Stimulated activated CD4-positive, alpha-beta T cell treated with anti-CD3 and anti-CD28 coated beads, Interleukin-12 subunit alpha, Interleukin-12 subunit beta, amount 100 ng/mL, for 24 hours (primary cell): Measurements from ENCODE around the gene NTM.
A peak's percentile ranks its signal among the peaks of the same experiment; 100 is the strongest.

ENCODE experiments used
- DNase-seq, 2 experiments: peaks; one replicate each; pipeline ENCODE4 v3.0.0-alpha.2; 2020; ENCODE audit warnings: low read depth in 2 of 2

NTM gene

DNA sequence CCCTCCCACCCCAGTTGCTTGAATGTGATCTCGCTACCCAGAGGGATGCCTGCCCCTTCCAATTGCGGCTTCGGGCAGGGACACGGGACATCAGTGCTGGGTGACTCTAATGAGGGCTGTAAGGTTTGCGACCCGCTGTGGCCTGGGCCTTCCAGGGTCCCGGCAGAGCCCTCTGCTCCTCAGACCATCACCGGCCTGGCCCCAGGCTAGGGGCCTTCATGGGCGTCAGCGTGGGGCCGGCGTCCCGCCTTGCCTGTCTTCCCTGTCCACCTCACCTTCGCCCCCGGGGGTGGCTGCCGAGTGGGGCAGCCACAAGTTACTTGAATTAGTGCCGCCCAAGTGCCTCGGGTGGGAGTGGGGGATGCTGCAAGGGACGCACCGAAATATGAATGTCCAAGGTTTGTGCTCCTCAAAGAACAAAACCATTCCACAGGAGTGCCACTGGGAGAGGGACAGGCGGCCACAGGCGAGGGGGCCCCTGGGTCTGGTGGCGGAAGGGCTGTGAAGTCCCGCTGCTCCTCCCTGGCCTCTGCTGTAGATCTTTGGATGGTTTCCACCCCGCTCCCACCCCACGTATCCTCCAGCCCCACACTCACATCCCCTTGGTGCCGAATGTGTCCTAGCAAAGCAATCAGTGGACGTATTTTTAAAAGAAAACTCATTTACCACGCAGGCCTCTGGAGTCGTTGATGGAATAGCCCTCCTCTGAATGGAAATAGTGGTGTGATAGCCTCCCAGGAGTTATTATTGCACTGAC is 317.1 kb downstream of the NTM start:
- DNase-seq: no peak

DNA sequence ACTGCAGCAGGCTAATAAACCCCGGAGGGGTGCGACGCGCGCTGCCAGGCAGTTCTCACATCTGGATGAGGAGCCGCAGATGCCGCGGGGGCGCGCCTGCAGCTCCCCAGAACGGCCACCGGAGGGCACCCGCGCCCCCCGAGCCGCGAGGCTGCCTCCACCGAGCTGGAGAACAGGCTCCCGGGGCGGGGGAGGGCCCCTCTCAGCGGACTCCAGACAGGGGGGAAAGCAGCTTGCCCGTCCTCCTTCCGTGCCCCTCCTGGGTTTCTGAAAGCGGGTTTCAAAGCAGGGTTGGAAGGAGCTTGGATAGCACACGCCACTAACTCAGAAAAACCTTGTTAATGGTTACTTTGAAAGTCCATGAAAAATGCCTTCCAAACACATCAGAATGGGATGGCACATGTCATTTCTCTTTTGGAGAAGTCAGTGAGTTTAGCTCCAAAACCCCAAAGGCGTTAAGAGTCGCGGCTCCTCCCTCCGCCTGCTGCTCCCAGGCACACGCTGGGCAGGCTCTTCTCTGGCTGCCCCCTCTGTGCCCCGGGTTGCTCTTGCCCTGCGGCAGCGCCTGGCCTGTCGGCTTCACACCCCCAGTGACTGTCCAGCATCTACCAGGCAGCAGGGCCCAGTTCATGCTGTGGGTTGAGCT is 317.8 kb downstream of the NTM start:
- peak in 1 of 2 experiments; percentile 16 for DNase-seq

DNA sequence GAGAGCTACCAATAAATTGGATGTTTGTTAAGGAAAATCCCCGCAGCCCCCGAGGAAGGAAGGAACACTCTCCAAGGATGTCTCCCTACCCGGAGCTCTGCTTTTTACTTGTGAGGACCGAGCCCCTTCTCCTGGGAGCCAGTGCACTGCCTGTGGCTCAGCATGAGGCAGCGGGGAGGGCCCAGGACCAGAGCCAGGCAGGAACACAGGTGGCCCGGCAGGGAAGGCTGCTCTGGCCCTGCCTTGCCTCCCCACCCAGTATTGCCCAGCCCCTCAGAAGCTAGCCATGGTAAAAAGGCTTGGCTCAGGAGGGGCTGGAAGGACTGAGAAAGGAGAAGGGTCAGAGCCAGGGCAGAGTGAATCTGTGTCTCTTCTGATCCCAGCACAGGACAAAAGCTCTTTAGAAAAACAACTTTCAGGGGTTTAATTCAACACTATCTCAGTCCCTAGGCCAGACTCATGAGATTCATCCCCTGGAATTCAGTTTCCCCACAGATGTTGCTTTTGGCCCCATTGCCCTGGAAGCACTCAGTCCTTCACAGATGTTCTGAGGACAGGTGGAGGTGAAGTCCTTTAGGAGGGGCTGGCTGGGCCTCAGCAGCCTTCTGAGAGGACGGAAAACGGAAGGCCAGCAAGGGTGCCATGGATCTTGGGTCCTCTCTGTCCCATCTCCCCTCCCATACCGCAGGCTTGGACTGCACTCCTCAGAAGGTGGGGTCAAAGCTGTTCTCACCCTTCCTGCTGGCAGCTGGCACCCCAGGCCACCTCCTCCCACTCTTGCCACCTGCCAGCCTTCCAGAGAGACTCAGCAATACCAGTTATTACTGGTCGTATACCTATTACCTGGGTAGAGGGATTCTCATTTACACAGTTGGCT is 318.9 kb downstream of the NTM start:
- DNase-seq: no peak

DNA sequence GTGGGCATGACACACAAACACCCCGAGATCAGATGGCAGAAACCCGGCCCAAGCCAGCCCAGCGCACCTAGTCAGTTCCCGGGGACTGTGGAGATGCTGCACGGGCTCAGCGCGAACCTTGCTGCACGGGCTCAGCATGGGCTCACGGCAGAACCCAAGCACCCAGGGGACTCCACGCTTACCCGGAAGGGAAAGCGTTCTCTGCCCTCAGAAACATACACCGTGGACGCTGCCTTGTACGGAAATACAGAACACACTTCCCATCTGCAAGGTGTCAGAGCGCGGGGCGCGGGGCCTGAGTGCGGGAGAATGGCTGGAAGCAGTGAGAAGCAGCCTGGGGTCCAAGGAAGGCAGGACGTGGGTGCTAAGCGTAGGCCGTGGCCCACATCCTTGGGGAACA is 319.9 kb downstream of the NTM start:
- no peak for DNase-seq

DNA sequence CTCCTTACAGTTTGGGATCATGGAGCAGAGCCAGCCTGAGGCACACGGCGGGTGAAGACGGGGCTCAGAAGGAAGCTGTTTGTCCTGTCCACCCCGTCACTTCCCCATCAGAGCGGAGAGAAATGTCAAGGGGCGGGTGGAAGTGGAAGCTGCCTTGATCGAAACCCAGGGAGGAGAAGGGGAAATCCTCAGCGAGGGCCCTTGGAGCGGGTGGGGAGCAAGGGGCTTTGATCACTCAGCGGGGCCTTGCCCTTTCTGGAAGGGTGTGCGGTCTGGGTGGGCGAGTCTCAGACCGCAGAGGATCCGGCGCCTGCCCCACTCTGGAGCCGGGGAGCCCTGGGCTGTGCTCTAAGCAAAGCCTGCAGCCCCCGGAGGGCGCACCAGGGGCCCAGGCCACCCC is 320.4 kb downstream of the NTM start:
- no peak for DNase-seq

DNA sequence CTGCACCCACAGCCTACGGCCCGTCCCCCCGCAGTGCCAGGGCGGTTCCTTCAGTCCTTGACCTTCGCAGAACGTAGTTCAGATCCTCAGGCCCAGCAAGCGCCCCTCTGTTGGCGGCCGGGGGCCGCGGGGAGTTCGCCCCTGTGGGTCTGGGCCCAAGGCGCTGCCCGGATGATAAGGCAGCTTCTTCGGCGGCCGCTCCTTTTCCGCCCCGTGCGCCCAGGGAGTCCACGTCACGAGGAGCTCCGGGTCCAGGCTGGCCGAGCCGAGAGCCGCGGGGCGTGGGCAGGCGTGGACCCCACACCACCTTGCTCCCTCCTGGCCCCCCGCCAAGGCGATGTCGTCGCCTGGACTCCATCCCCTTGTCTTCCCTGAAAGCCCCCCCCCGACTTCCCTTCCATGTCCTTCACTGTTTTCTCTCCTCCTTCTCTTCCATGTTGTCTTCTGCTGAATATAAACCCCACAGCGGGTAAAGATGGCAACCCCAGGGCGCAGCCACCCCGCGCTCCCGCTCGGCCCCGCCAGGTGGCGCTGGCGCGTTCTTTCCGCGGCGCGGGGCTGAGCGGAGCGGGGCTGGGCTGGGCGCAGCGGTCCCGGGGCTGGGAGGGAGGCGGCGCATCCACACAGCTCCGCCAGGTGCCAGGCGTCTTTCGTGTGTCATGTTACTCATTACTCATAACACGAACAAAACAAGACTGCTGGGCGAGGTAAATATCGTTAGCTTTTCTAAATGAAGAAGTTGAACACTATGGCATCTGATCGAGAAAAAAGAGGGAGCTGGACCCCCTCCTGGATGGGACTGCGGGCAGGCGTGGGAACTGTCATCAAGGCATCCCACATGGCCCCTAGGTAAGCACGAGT is 321.0 kb downstream of the NTM start:
- DNase-seq: no peak

DNA sequence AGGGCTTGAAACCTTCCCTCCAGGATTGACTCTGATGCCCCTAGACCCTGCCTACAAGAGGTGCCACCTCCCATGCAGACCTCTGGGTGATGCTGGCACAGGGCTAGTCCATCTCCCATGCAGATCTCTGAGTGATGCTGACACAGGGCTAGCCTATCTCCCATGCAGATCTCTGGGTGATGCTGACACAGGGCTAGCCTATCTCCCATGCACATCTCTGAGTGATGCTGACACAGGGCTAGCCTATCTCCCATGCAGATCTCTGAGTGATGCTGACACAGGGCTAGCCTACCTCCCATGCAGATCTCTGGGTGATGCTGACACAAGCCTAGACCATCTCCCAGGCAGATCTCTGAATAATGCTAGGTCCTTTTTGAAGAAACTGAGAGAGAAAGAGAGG is 321.7 kb downstream of the NTM start:
- DNase-seq: no peak

DNA sequence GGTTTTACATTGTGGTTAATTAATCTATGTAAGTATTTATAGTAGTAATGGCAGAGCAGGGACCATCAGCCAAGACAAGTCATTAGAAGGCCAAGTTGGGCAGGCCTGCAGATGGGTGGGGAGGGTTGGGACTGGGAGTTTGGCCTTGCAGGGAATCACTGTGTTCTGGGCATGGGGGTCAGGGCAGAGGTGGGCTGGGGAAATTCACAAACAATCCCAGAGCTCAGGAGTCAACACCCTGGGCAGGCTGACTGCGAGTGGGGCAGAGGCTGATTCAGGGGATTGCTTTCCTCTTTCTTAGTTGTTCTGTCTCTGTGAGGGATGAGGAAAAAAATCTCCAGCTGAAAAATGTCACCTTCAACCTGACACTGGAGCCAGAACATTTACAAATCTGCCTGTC is 322.5 kb downstream of the NTM start:
- no peak for DNase-seq

DNA sequence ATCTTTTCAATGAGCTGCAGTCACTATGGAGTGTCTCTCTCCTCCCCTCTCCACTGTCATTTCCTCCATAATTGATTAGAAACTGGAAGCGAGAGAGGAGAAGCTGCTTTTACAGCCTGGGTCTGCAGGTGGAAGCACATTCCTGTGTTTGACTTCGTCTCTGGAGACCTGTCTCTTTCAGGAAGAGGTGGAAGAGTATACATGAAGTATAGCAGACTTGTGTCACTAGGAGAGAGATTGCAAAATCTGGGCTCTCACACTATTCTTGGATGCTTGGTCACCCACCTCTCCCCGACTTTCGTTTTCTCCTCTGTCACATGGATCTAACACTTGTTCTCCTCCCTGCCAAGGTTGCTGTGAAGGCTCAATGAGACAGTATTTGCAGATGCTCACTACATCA is 323.3 kb downstream of the NTM start:
- DNase-seq: no peak

DNA sequence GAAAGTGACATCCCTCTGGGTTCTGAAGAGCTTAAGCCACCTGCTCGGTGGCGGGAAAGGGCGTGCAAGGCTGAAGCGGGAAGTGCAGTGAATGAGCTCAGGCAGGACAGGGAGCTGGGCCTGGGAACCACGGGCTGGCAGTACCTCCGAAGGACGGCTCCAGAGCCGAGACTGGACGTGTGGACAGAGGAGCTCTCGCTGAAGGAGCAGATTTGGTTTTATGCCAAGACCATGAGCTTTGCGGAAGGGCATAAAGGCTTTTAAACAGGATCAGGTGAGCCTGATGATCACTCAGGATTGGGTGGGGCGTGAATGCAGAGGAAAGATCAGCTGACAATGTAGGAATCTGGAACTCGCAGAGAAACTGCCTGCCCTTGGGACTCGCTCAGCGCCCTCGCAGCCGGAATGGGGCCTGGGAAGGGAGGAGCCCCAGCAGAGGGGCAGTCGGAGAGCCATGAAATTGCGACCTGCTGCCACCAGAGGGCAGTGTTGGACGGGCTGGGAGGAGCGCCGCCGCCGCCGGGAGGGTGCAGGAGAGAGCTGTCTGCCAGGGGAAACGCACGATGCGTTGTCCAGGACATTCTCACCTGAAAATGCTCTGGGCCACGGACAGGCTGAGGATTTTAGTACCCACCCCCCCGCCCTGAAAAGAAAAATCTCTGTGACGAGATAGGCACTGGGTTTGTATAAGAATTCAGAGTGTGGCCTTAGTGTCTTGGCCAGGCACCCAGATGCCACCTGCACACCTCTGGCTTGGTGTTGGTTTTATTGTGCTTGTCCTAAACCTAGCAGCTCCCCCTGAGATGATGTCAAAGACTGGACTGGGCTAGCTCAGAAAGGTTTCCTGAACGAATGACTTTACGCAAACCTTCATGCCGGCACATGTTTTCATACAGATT is 324.4 kb downstream of the NTM start:
- DNase-seq: peak; percentile 41 to 57

DNA sequence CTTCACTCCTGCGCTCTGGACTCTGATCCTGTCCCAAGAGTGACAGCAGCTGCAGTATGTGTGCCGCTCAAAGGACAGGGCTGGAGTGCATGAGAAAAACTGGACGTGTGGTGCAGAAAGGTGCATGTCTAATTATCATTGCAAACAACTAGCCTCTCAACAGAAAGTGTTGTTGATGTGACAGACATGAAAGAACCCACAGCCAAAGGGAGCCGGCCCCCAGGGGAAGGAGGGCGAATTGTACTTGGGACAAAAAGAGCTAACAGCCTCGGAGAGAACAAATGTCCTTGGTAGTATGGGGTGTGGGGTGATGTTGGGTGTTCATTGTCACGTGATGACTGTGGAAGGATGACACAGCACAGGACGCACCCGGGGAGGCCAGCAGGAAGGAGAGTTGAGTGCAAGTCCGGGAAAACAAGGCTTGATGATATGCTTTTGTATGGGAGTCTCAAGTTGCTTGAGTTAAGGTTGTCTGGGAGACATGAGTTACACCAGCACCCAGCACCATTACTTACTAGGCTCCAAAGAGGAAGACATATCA is 325.5 kb downstream of the NTM start:
- no peak for DNase-seq

DNA sequence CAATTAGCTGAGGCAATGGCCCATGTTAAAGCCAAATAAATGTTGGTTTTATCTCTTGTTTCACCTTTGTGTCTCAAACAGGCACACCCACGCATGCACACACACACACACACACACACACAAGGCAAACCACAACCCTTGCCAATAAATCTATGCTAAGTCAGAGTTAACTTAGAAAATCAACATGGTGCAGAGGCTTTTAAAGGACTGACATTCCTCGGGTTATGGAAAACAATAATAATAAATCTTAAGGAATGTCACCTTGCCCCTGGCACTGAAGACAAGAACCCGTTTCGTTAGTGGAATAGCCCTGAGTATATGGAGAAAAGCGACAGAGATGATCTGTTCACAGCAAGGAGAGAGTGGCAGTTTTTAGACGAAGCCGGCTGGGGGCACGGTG is 326.3 kb downstream of the NTM start:
- no peak for DNase-seq

DNA sequence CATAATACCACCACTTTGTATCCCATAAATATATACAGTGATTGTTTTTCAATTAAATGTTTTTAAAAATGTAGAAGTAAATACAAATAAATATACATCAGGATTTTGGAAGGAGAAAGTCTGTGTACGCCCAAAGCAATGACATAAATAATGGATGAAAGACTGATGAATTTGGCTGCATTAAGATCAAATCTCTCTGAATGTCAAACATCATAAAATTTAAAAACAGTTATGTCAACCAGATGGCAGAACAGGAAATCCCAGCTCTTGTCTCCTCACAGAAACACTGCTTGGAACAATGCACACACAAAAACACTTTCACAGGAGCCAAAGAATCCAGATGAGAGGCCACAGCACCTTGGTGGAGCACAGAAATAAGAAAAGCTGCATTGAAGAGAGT is 332.9 kb downstream of the NTM start:
- no peak for DNase-seq

DNA sequence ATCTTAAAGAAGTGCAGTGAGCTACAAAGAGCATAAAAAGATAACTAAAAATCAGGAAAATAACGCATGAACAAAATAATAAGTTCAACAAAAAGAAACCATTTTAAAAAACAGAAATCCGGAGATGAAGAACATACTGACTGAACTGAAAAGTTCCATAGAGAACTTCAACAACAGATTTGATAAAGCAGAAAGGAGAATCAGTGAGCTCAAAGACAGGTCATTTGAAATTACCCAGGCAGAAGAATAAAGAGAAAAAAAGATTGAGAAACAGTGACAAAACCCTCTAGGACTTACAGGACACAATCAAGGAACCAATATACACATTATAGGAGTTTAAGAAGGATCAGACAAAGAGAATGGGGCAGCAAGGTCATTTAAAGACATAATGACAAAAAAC is 334.3 kb downstream of the NTM start:
- no peak for DNase-seq

DNA sequence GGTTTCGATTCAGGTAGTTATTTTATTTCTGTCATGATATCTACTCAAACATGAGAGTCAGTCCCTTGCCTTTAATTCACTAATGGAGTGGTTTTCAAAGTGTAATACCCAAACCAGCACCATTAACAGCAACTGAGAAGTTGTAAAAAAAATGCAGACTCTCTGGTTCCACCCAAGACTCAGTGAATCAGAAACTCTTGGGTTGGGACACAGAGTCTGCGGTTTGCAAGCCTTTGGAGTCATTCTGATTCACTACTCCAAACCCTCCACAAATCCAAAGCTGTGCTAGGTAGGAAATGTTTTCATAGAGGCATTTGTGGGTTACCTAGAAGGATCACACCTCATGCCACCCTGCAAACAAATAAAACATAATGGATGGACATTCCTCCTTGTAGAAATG is 340.1 kb downstream of the NTM start:
- DNase-seq: no peak

DNA sequence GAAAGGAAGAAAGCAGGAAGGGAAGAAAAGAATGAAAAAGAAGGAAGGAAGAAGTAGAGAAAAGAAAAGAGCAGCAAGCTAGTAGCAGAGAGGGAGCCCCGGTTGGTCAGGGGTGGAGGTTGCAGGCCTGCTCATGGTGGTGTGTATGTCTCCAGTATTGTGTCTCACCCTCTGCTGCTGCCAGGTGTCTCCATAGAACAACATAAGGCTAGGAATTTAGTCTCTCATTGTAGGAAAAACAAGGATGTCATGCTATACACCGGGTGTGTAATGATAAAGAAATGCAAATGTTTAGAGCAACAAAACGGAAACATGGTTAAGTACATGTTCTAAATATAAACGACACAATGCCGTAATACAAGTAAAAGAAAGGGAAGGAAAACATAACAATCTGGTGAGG is 342.5 kb downstream of the NTM start:
- no peak for DNase-seq

DNA sequence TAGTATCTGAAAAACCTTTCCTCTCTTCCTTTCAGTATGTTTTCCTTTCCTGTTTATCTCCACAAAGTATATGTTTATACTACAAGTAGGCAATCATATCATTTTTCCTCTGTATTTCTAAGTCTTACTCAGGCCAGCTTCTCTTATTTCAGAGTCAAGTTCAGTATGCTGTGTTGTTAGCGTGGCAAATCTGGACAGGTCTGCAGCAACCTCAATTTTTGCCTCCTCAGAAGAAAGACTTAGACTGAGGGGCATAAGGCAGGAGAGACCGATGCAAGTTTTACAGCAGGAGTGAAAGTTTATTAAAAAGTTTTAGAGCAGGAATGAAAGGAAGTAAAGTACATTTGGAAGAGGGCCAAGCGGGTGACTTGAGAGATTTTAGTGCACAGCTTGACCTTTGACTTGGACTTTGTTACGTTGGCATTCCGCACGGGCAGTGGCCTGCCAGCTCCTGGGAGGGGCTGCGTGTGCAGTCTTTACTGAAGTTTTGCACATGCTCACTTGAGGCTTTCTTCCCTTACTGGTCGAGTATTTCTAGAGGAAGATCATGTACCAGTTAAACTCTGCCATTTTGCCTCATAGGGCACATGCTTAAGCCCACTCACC is 343.2 kb downstream of the NTM start:
- no peak for DNase-seq

DNA sequence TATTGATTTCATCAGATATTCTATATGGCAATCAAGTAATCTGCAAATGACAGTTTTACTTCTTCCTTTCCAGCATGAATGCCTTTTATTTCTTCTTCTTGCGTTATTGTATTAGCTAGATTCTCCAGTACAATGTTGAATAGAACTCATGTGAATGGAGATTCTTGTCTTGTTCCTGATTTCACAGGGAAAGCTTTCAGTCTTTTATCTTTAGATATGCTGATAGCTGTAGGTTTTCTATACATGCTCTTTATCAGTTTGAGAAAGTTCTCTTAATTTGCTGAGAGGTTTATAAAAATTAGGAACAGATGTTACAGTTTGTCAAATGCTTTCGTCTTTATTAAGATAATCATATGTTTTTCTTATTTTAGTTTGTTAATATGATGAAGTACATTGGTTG is 347.2 kb downstream of the NTM start:
- DNase-seq: no peak

DNA sequence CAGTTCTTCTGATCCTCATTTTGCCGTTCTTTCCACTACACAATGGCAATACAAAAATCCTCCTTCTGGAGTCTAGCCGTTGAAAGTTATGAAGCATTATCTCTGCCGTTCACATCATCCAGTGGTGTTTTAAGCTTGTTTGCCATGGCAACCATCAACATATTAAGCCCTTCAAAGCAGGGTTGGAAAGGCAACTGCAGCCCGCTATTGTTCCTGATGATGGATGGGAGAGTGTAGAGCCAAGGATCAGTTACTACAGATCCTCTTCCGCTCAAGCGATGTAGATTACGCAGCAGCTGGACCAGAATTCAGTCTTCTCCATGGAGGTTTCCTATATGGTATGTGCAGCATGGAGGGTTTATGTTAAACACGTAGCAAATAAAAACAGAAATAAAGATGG is 352.7 kb downstream of the NTM start:
- no peak for DNase-seq

DNA sequence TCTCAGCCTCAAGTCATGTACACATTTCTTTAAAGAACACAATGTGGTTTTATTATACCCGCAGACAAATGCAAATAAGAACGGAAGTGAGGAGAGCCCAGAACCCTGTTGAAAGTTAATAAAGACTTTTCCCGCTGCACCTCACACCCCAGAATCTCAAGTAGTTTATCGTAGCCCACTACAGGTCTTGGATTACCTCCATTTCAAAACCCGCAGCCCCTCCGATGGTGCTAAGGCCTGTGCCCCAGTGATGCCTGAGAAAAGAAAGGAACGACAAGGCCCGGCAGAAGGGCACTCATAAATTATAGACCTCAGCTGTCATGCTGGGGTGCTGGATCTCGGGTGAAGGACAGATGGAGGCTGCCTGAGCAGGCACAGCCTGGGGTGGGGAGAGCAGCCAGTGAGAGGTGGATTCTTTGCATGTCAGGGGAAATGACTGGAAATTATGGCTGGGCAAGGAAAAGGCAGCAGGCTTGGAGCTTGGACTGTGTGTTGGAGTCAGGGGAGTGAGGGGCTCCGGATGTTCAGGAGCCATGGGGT is 354.1 kb downstream of the NTM start:
- DNase-seq: no peak
